Suppressor macrophage treated with lipopolysaccharide for 4 hours (primary cell): Measurements from ENCODE around the gene CEP350.

Experiments used
- DNase-seq: peaks from one replicate; pipeline ENCODE4 v3.0.0-alpha.2; 2020

CEP350 gene

GRCh38 chr1:180158149-180159147 lies 203.8 kb downstream of the CEP350 start:
- no peak for DNase-seq

DNA sequence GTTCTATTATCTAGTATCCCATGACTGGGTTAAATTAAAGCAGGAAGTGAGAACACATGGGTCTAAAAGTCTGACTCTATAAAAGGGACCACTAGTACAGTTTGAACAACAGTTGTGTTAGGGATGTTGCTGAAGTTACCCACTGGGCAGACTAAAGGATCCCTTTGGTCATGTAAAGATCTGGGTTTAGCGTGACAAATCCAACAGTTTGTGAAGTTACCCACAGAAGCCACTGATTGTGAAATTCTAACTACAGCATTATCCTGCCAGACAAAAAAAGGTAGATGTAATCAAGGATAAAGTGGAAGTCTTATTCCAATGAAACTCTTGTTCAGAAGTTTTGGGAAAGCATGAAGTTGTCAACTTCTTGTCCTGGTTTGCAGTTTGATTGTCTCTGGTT lies 205.7 kb downstream of the CEP350 start:
- peak; percentile 25 for DNase-seq

- peak; percentile 62 for DNase-seq
Observed at GRCh38 chr1:180163041-180163440, 208.4 kb downstream of the CEP350 start.
